Activated B cell treated with CpG ODN at 0.5 μM for 24 hours (primary cell): ENCODE results near the gene EPSTI1. TPM values are rescaled to one million over a fixed set of nuclear protein-coding genes. Genes with fewer than 3 reads are reported as not detected.

Source experiments
- ATAC-seq: fragments of 200-7000 bp; cut with Tn5 transposase; one replicate; pipeline ENCODE4 v1.10.0; 2021; ENCODE audit warnings: low read depth, mild to moderate bottlenecking, moderate library complexity
- CTCF ChIA-PET: fragments of 350-600 bp; sonication (Branson Sonifier 250); formaldehyde crosslinking; loops from one replicate; lab custom pipeline; 2021; ENCODE audit warnings: antibody characterized with exemption; lab: Charles Lee
- POLR2A ChIA-PET: fragments of 350-600 bp; sonication (Branson Sonifier 250); formaldehyde crosslinking; loops from one replicate; lab custom pipeline; 2021; ENCODE audit warnings: antibody characterized with exemption; lab: Charles Lee
- DNase-seq: peaks from one replicate; pipeline ENCODE4 v3.0.0; 2022
- H3K27ac Mint-ChIP-seq: one replicate; pipeline ENCODE4 v1.8.0; 2020; ENCODE audit warnings: mixed read lengths
- H3K27me3 Mint-ChIP-seq: one replicate; pipeline ENCODE4 v1.8.0; 2021; ENCODE audit warnings: mixed read lengths
- H3K36me3 Mint-ChIP-seq: one replicate; pipeline ENCODE4 v1.8.0; 2021; ENCODE audit warnings: low read depth, mixed read lengths
- H3K4me1 Mint-ChIP-seq: one replicate; pipeline ENCODE4 v1.8.0; 2021; ENCODE audit warnings: mixed read lengths
- H3K4me3 Mint-ChIP-seq: one replicate; pipeline ENCODE4 v1.8.0; 2020; ENCODE audit warnings: mild to moderate bottlenecking, mixed read lengths
- H3K9me3 Mint-ChIP-seq: one replicate; pipeline ENCODE4 v1.8.0; 2020; ENCODE audit warnings: mixed read lengths
- intact Hi-C: fragments of 100-400 bp; cut with micrococcal nuclease; formaldehyde crosslinking; loops from one replicate; pipeline ENCODE4 v1.15.1; 2024
- total RNA-seq: library from RNA; stranded (reverse); gene quantifications from 2 replicates; pipeline ENCODE4 v1.2.3, GENCODE V29; 2022
- TF ChIP-seq, protein P1 (sequence below): fragments of 200-600 bp; IDR thresholded peaks from one replicate; pipeline ENCODE4 v1.8.0; 2022; ENCODE audit warnings: antibody characterized with exemption, mild to moderate bottlenecking

Gene EPSTI1
- total RNA-seq, 1 donor from 2014 or later, result 32.8 TPM

DNA sequence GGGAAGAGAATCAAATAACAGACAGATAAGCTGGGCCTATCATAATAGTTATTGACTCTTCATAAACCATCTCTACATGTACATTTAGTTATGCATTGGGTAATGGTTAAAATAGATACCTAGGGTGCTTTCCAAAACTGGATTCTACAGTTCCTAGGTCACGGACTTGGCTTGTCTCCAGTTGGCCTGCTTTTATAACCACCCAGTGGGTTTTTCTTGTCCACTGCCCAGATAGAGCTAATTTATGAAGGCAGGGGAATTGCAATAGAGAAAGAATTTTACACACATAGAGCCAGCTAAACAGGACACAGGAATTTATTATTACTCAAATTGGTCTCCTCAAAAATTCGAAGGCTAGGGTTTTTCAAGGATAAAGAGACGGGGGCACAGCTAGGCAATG is 113.3 kb downstream of the EPSTI1 start:
- ChIA-PET POLR2A (no interaction called here), CTCF (no interaction called here)
- Mint-ChIP-seq H3K4me3 (no peak overlapping the region), H3K27me3 (peaks cover 5% of the 10 kb centered on the region), H3K36me3 (no peaks in the 10 kb centered on the region), H3K27ac (no peak overlapping the region), H3K9me3 (no peaks in the 10 kb centered on the region), H3K4me1 (peaks cover 22% of the 10 kb centered on the region)
- TF ChIP-seq, protein P1, sequence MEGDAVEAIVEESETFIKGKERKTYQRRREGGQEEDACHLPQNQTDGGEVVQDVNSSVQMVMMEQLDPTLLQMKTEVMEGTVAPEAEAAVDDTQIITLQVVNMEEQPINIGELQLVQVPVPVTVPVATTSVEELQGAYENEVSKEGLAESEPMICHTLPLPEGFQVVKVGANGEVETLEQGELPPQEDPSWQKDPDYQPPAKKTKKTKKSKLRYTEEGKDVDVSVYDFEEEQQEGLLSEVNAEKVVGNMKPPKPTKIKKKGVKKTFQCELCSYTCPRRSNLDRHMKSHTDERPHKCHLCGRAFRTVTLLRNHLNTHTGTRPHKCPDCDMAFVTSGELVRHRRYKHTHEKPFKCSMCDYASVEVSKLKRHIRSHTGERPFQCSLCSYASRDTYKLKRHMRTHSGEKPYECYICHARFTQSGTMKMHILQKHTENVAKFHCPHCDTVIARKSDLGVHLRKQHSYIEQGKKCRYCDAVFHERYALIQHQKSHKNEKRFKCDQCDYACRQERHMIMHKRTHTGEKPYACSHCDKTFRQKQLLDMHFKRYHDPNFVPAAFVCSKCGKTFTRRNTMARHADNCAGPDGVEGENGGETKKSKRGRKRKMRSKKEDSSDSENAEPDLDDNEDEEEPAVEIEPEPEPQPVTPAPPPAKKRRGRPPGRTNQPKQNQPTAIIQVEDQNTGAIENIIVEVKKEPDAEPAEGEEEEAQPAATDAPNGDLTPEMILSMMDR, result no peak
- ATAC-seq (no peak), DNase-seq (no peak)
- intact Hi-C loops, result loop anchor here (5.0 to 10.0 kb wide), 3 partner anchors 146 to 544 kb away; partner anchors contain the start of gene DNAJC15

DNA sequence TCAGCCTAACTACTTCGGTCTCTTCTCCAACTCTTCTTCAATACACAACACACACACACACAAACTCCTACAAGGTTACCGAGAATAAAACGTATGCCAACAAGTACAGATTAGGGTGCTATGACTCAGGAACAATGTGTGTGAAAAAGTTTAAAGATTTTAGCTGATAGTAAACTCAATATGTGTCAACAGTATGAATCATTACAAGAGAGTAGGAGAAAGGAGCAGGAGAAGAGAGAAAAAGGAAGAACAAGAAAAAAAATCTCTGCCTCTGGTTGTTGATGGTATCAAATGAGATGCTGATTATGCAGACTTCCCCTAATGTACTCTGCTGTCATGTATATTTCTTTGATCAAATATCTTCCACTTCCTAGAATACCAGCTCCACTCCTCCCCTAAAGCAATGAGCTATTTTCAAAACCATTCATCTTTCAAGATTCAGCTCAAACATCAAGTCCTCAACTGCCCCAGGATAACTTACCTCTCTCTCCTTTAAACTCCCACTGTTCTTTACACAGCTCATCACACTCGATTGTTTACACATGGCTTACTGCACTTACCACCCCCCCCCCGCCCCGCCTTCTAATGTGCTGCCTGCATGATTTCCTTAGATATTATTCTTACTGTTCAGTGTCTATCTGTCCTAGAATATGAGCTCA is 115.0 kb downstream of the EPSTI1 start:
- H3K4me1 Mint-ChIP-seq, result peaks cover 22% of the 10 kb centered on the region
- TF ChIP-seq, protein P1, result no peak
- H3K27me3 Mint-ChIP-seq, result peaks cover 5% of the 10 kb centered on the region
- H3K36me3 Mint-ChIP-seq, result no peaks in the 10 kb centered on the region
- ChIA-PET POLR2A (no interaction called here), CTCF (interaction anchor here (0.7 kb wide), 1 partner anchor 926 kb away, joined by 3 read pairs; no protein-coding TSS in a partner anchor)
- H3K27ac Mint-ChIP-seq, result peak overlapping the region; percentile 38
- intact Hi-C loops, result loop anchor here (5.0 to 10.0 kb wide), 3 partner anchors 148 to 542 kb away; partner anchors contain the start of gene DNAJC15
- no peaks in the 10 kb centered on the region for H3K9me3 Mint-ChIP-seq
- DNase-seq (no peak), ATAC-seq (no peak)
- no peak overlapping the region for H3K4me3 Mint-ChIP-seq

DNA sequence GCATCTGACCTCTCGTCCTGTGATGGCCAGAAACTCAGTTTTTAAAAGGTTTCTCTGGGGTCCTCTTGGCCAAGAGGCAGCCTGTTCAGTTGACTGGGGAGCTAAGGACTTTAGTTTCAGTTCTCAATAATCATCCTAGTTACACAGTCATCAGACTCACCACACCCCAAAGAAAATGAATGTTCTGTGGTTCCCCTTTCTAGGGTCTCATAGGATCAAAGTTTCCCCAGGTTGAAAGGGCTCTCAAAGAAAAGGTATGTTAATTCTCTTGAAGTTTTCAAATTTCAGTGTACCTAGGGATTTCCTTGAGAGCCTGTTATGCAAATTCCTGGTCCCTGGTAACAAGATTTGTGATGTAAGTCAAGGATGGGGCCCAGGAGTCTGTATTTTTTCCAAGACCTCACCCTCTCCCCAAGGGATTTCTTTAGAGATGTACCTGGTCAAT is 115.7 kb downstream of the EPSTI1 start:
- H3K4me3 Mint-ChIP-seq, result peak overlapping the region; percentile 47
- POLR2A ChIA-PET, result no interaction called here
- intact Hi-C loops, result loop anchor here (5.0 to 10.0 kb wide), 3 partner anchors 149 to 541 kb away; partner anchors contain the start of gene DNAJC15
- peaks cover 22% of the 10 kb centered on the region for H3K4me1 Mint-ChIP-seq
- H3K27me3 Mint-ChIP-seq, result peaks cover 5% of the 10 kb centered on the region
- peak; percentile 95 for ATAC-seq
- no peaks in the 10 kb centered on the region for H3K36me3 Mint-ChIP-seq
- TF ChIP-seq, protein P1, result no peak
- no peak for DNase-seq
- H3K9me3 Mint-ChIP-seq, result no peaks in the 10 kb centered on the region
- CTCF ChIA-PET, result no interaction called here
- H3K27ac Mint-ChIP-seq, result peak overlapping the region; percentile 77

- CTCF ChIA-PET, result no interaction called here
- peak; percentile 38 for ATAC-seq
Observed at GRCh38 chr13:42875475-42876269, 116.4 kb downstream of the EPSTI1 start.

More at GRCh38 chr13:42875475-42876269, 116.4 kb downstream of the EPSTI1 start:
- TF ChIP-seq, protein P1, result no peak
- POLR2A ChIA-PET, result no interaction called here
- peak overlapping the region; percentile 47 for H3K4me3 Mint-ChIP-seq
- no peaks in the 10 kb centered on the region for H3K9me3 Mint-ChIP-seq
- DNase-seq, result no peak
- peak overlapping the region; percentile 77 for H3K27ac Mint-ChIP-seq
- no peaks in the 10 kb centered on the region for H3K36me3 Mint-ChIP-seq
- H3K27me3 Mint-ChIP-seq, result peaks cover 6% of the 10 kb centered on the region
- intact Hi-C loops, result loop anchor here (5.0 to 10.0 kb wide), 3 partner anchors 149 to 541 kb away; partner anchors contain the start of gene DNAJC15
- H3K4me1 Mint-ChIP-seq, result peaks cover 22% of the 10 kb centered on the region
